Nucleus accumbens (tissue), 56 donors: ENCODE results near the gene NOX4.
A peak's percentile ranks its signal among the peaks of the same experiment; 100 is the strongest.
"Not testable (repeated sequence)": the region's sequence is repeated elsewhere in the genome, so short reads cannot be mapped to it uniquely, and the experiment has no call there.

Experiments used
- DNase-seq, 56 donors: peaks; one replicate each; lab custom pipeline; 2025; lab: John Stamatoyannopoulos, UW

NOX4 gene

GRCh38 chr11:89387501-89387900, 103.7 kb downstream of the NOX4 start:
- DNase-seq = not testable (repeated sequence)

- not testable (repeated sequence) for DNase-seq
These were observed 108.2 kb downstream of the NOX4 start for GRCh38 chr11:89382986-89383385.

GRCh38 chr11:89381094-89381493, 110.1 kb downstream of the NOX4 start:
- DNase-seq = no peak

- DNase-seq = not testable (repeated sequence)
These were observed 111.0 kb downstream of the NOX4 start for GRCh38 chr11:89379976-89380771.

GRCh38 chr11:89378986-89379385, 112.2 kb downstream of the NOX4 start:
- not testable (repeated sequence) for DNase-seq

- not testable (repeated sequence) for DNase-seq
These were observed 121.8 kb downstream of the NOX4 start for GRCh38 chr11:89369356-89369755.

- not testable (repeated sequence) for DNase-seq
These were observed 126.3 kb downstream of the NOX4 start for GRCh38 chr11:89364856-89365255.

GRCh38 chr11:89361734-89362133, 129.4 kb downstream of the NOX4 start:
- no peak for DNase-seq

- DNase-seq = not testable (repeated sequence)
These were observed 132.0 kb downstream of the NOX4 start for GRCh38 chr11:89359208-89359607.

GRCh38 chr11:89358761-89359160, 132.4 kb downstream of the NOX4 start:
- DNase-seq = no peak

- no peak for DNase-seq
These were observed 135.5 kb downstream of the NOX4 start for GRCh38 chr11:89355646-89356045.

GRCh38 chr11:89354513-89354912, 136.7 kb downstream of the NOX4 start:
- not testable (repeated sequence) for DNase-seq

GRCh38 chr11:89347071-89347470, 144.1 kb downstream of the NOX4 start:
- no peak for DNase-seq

GRCh38 chr11:89346601-89347000, 144.6 kb downstream of the NOX4 start:
- DNase-seq = no peak

GRCh38 chr11:89342880-89343572, 148.1 kb downstream of the NOX4 start:
- not testable (repeated sequence) for DNase-seq

GRCh38 chr11:89340450-89340849, 150.7 kb downstream of the NOX4 start:
- DNase-seq = not testable (repeated sequence)

GRCh38 chr11:89338073-89338472, 153.1 kb downstream of the NOX4 start:
- not testable (repeated sequence) for DNase-seq

- DNase-seq = not testable (repeated sequence)
These were observed 154.0 kb downstream of the NOX4 start for GRCh38 chr11:89337100-89337650.

- DNase-seq = peak in 1 of 56 donors; percentile 1
These were observed 157.5 kb downstream of the NOX4 start for GRCh38 chr11:89333704-89334103.

GRCh38 chr11:89331940-89332339, 159.2 kb downstream of the NOX4 start:
- not testable (repeated sequence) for DNase-seq

GRCh38 chr11:89327885-89328284, 163.3 kb downstream of the NOX4 start:
- DNase-seq = no peak
